AG08395 (cell line): ENCODE measurements around the gene SLC4A5.
"Not testable (repeated sequence)": the region's sequence is repeated elsewhere in the genome, so short reads cannot be mapped to it uniquely, and the experiment has no call there.

Source experiments
- DNase-seq: peaks from one replicate; pipeline ENCODE4 v3.0.0; 2012; ENCODE audit warnings: mixed read lengths, low spot score

SLC4A5 gene

GRCh38 chr2:74367789-74368188, 24.6 kb upstream of the SLC4A5 start:
- no peak for DNase-seq

GRCh38 chr2:74366036-74366435, 22.8 kb upstream of the SLC4A5 start:
- no peak for DNase-seq

GRCh38 chr2:74364533-74365505, 21.6 kb upstream of the SLC4A5 start:
- DNase-seq, result no peak

- DNase-seq, result no peak
These were observed 18.1 kb upstream of the SLC4A5 start for GRCh38 chr2:74361327-74361726.

GRCh38 chr2:74357627-74358026, 14.4 kb upstream of the SLC4A5 start:
- peak; percentile 24 for DNase-seq

GRCh38 chr2:74349889-74350288, 6.7 kb upstream of the SLC4A5 start:
- no peak for DNase-seq

- no peak for DNase-seq
These were observed 4.5 kb upstream of the SLC4A5 start for GRCh38 chr2:74347742-74348141.

- no peak for DNase-seq
These were observed 4.1 kb upstream of the SLC4A5 start for GRCh38 chr2:74347303-74347702.

GRCh38 chr2:74345272-74345943, 2.2 kb upstream of the SLC4A5 start:
- DNase-seq, result no peak

GRCh38 chr2:74336227-74336626, 7.0 kb downstream of the SLC4A5 start:
- DNase-seq, result not testable (repeated sequence)

- peak; percentile 87 for DNase-seq
These were observed 8.3 kb downstream of the SLC4A5 start for GRCh38 chr2:74334931-74335333.

GRCh38 chr2:74333896-74334586, 9.2 kb downstream of the SLC4A5 start:
- no peak for DNase-seq

GRCh38 chr2:74333175-74333574, 10.0 kb downstream of the SLC4A5 start:
- peak; percentile 55 for DNase-seq

GRCh38 chr2:74332550-74333174, 10.6 kb downstream of the SLC4A5 start:
- no peak for DNase-seq

GRCh38 chr2:74328573-74328972, 14.6 kb downstream of the SLC4A5 start:
- DNase-seq, result no peak

GRCh38 chr2:74328074-74328473, 15.1 kb downstream of the SLC4A5 start:
- no peak for DNase-seq

- no peak for DNase-seq
These were observed 15.6 kb downstream of the SLC4A5 start for GRCh38 chr2:74327627-74328026.

GRCh38 chr2:74327199-74327598, 16.0 kb downstream of the SLC4A5 start:
- DNase-seq, result no peak

GRCh38 chr2:74325815-74326214, 17.4 kb downstream of the SLC4A5 start:
- DNase-seq, result no peak

GRCh38 chr2:74321737-74322136, 21.5 kb downstream of the SLC4A5 start:
- DNase-seq, result no peak

GRCh38 chr2:74317701-74318100, 25.5 kb downstream of the SLC4A5 start:
- DNase-seq, result no peak

GRCh38 chr2:74316627-74317295, 26.5 kb downstream of the SLC4A5 start:
- no peak for DNase-seq
